Measurements from ENCODE around the gene PAM. TPM values are rescaled to one million over a fixed set of nuclear protein-coding genes. Genes with fewer than 3 reads are reported as not detected.

Gene PAM
- total RNA-seq, 1 donor from 2014 or later: 227 TPM

- TF ChIP-seq CTCF (IDR thresholded peaks at IDR 0.05): no peak
- DNase-seq (no peak), ATAC-seq (no peak)
- Histone ChIP-seq H3K27me3 (no peaks in the 10 kb centered on the region), H3K4me1 (peaks cover 4% of the 10 kb centered on the region), H3K36me3 (no peaks in the 10 kb centered on the region), H3K27ac (no peak overlapping the region), H3K9me3 (no peaks in the 10 kb centered on the region), H3K4me3 (no peak overlapping the region)
- intact Hi-C loops (cut with DNase I): no loop called here
Measured at GRCh38 chr5:102815084-102815483, 60.0 kb downstream of the PAM start.

- peaks cover 4% of the 10 kb centered on the region for H3K4me1 ChIP-seq
- no peak for DNase-seq
- no peaks in the 10 kb centered on the region for H3K27me3 ChIP-seq
- H3K27ac ChIP-seq: no peak overlapping the region
- no peak for TF ChIP-seq CTCF (IDR thresholded peaks at IDR 0.05)
- no peak overlapping the region for H3K4me3 ChIP-seq
- H3K9me3 ChIP-seq: no peaks in the 10 kb centered on the region
- intact Hi-C loops (cut with DNase I): no loop called here
- no peaks in the 10 kb centered on the region for H3K36me3 ChIP-seq
- ATAC-seq: no peak
Measured at GRCh38 chr5:102815540-102816332, 60.6 kb downstream of the PAM start.

- DNase-seq (no peak), ATAC-seq (no peak)
- no peaks in the 10 kb centered on the region for H3K9me3 ChIP-seq
- intact Hi-C loops (cut with DNase I): no loop called here
- no peak overlapping the region for H3K4me3 ChIP-seq
- no peak for TF ChIP-seq CTCF (IDR thresholded peaks at IDR 0.05)
- H3K27me3 ChIP-seq: no peaks in the 10 kb centered on the region
- no peak overlapping the region for H3K27ac ChIP-seq
- peaks cover 4% of the 10 kb centered on the region for H3K4me1 ChIP-seq
- no peaks in the 10 kb centered on the region for H3K36me3 ChIP-seq
Measured at GRCh38 chr5:102818345-102818744, 63.2 kb downstream of the PAM start.

- no peak for ATAC-seq
- Histone ChIP-seq H3K27ac (no peak overlapping the region), H3K4me1 (peaks cover 4% of the 10 kb centered on the region), H3K36me3 (no peaks in the 10 kb centered on the region), H3K4me3 (no peak overlapping the region), H3K27me3 (no peaks in the 10 kb centered on the region), H3K9me3 (no peaks in the 10 kb centered on the region)
- TF ChIP-seq CTCF (IDR thresholded peaks at IDR 0.05): no peak
- intact Hi-C loops (cut with DNase I): no loop called here
- DNase-seq: no peak
Measured at GRCh38 chr5:102818934-102819333, 63.8 kb downstream of the PAM start.

- Histone ChIP-seq H3K36me3 (no peaks in the 10 kb centered on the region), H3K27ac (no peak overlapping the region), H3K27me3 (no peaks in the 10 kb centered on the region), H3K9me3 (no peaks in the 10 kb centered on the region), H3K4me3 (no peak overlapping the region), H3K4me1 (peaks cover 4% of the 10 kb centered on the region)
- no peak for DNase-seq
- intact Hi-C loops (cut with DNase I): no loop called here
- ATAC-seq: no peak
- no peak for TF ChIP-seq CTCF (IDR thresholded peaks at IDR 0.05)
Measured at GRCh38 chr5:102819634-102820033, 64.5 kb downstream of the PAM start.

All from upper lobe of right lung (tissue), 1 donor.